Endothelial cell of umbilical vein (primary cell): ENCODE results near the gene TRPM3. TPM values are rescaled to one million over a fixed set of nuclear protein-coding genes. Genes with fewer than 3 reads are reported as not detected.

Experiments
- BruUV-seq: library from RNA; stranded (reverse); fragments of 400-500 nt; replicated peaks from 2 replicates; lab custom pipeline; 2021; lab: Mats Ljungman, UMichigan
- CTCF ChIA-PET: fragments of 300-600, 350-600 bp; sonication (Branson Sonifier 250); formaldehyde crosslinking; loops from one replicate; lab custom pipeline; 2021; ENCODE audit warnings: antibody characterized with exemption, inconsistent platforms; lab: Charles Lee
- POLR2A ChIA-PET: fragments of 300-600, 350-600 bp; sonication (Branson Sonifier 250); formaldehyde crosslinking; loops from one replicate; lab custom pipeline; 2021; ENCODE audit warnings: antibody characterized with exemption, inconsistent platforms; lab: Charles Lee
- DNase-seq: peaks from one replicate; pipeline ENCODE4 v3.0.0-alpha.2; 2011; ENCODE audit warnings: low read depth, low spot score
- FAIRE-seq: peaks from 2 replicates; lab custom pipeline; 2011; peaks lifted over from hg19 to GRCh38; lab: Jason Lieb, UNC
- H2AFZ ChIP-seq: 2 replicates; pipeline ENCODE4 v1.6.0; 2012; ENCODE audit warnings: low read depth, low read length, control low read depth, inconsistent platforms
- H3K27ac ChIP-seq: 2 replicates; pipeline ENCODE4 v1.5.1; 2011; ENCODE audit warnings: low read depth, mild to moderate bottlenecking, control low read depth, low read length, moderate library complexity; ENCODE audit not compliant: insufficient read depth
- H3K27me3 ChIP-seq, 2 experiments: 2 replicates each; pipeline versions ENCODE4 v1.6.0 to v1.6.1; 2011; ENCODE audit warnings: low read length in 2 of 2, mixed read lengths in 1 of 2; ENCODE audit not compliant: control insufficient read depth in 2 of 2, insufficient read depth in 2 of 2
- H3K36me3 ChIP-seq, 2 experiments: 2 replicates in 1 of 2; 3 replicates in 1 of 2; pipeline ENCODE4 v1.5.1; 2011; ENCODE audit warnings: low read length in 2 of 2, mild to moderate bottlenecking in 1 of 2, moderate library complexity in 1 of 2; ENCODE audit not compliant: control insufficient read depth in 2 of 2, insufficient read depth in 2 of 2; ENCODE audit errors: extremely low read depth in 1 of 2
- H3K4me1 ChIP-seq: 3 replicates; pipeline ENCODE4 v1.5.1; 2011; ENCODE audit warnings: mild to moderate bottlenecking, low read length; ENCODE audit not compliant: control insufficient read depth, insufficient read depth; ENCODE audit errors: extremely low read depth
- H3K4me2 ChIP-seq: 2 replicates; pipeline ENCODE4 v1.6.1; 2011; ENCODE audit warnings: low read length, control low read depth, mixed read lengths; ENCODE audit not compliant: insufficient read depth
- H3K4me3 ChIP-seq, 3 experiments: fragments of 200-600 bp in 1 of 3; sonication (generic), shearing (Covaris generic) in 1 of 3; replicated peaks in 1 of 3; 2 replicates each; pipeline ENCODE4 v1.5.1; 2011 to 2016; ENCODE audit warnings: control low read depth in 3 of 3, low read length in 3 of 3, mild to moderate bottlenecking in 2 of 3, inconsistent platforms in 1 of 3, low read depth in 1 of 3, moderate library complexity in 1 of 3; ENCODE audit not compliant: insufficient read depth in 1 of 3
- H3K79me2 ChIP-seq: 2 replicates; pipeline ENCODE4 v1.6.0; 2012; ENCODE audit warnings: low read length, inconsistent platforms; ENCODE audit not compliant: control insufficient read depth, insufficient read depth
- H3K9ac ChIP-seq: replicated peaks from 2 replicates; pipeline ENCODE3; 2011; ENCODE audit warnings: low read length, control low read depth; ENCODE audit not compliant: insufficient read depth; ENCODE audit errors: extremely low read depth
- H3K9me1 ChIP-seq: replicated peaks from 3 replicates; pipeline ENCODE4 v1.6.0; 2011; ENCODE audit warnings: mild to moderate bottlenecking, low read length; ENCODE audit not compliant: control insufficient read depth, insufficient read depth; ENCODE audit errors: extremely low read depth
- H3K9me3 ChIP-seq: replicated peaks from 2 replicates; pipeline ENCODE4 v1.5.1; 2012; ENCODE audit warnings: low read length, inconsistent platforms; ENCODE audit not compliant: control insufficient read depth, insufficient read depth
- H4K20me1 ChIP-seq: replicated peaks from 2 replicates; pipeline ENCODE3; 2011; ENCODE audit warnings: mild to moderate bottlenecking, low read length; ENCODE audit not compliant: control insufficient read depth, insufficient read depth; ENCODE audit errors: extremely low read depth
- CTCF ChIP-seq, 2 donors: IDR thresholded peaks; 1 replicate in 1 of 2; 2 replicates in 1 of 2; pipeline ENCODE4 v1.5.1; 2011; ENCODE audit warnings: low read length in 2 of 2, mild to moderate bottlenecking in 2 of 2, moderate library complexity in 2 of 2, control low read depth in 1 of 2, inconsistent platforms in 1 of 2, low read depth in 1 of 2; ENCODE audit not compliant: insufficient read depth in 1 of 2; ENCODE audit errors: extremely low read depth in 1 of 2
- EZH2 ChIP-seq: IDR thresholded peaks from 2 replicates; pipeline ENCODE4 v1.6.1; 2012; ENCODE audit warnings: borderline replicate concordance, low read depth, mild to moderate bottlenecking, moderate library complexity, low read length, inconsistent platforms; ENCODE audit not compliant: severe bottlenecking
- FOS ChIP-seq: IDR thresholded peaks from 2 replicates; pipeline ENCODE4 v1.6.1; 2011; ENCODE audit warnings: mild to moderate bottlenecking, low read length, moderate library complexity, borderline replicate concordance; ENCODE audit not compliant: insufficient read depth
- GATA2 ChIP-seq: IDR thresholded peaks from 2 replicates; pipeline ENCODE4 v1.7.0; 2011; ENCODE audit warnings: low read depth, mild to moderate bottlenecking, moderate library complexity, mixed read lengths, low read length; ENCODE audit not compliant: insufficient read length, insufficient read depth
- JUN ChIP-seq: IDR thresholded peaks from 2 replicates; pipeline ENCODE4 v1.6.1; 2011; ENCODE audit warnings: borderline replicate concordance, low read depth; ENCODE audit not compliant: insufficient read length, insufficient read depth
- MAX ChIP-seq: IDR thresholded peaks from 2 replicates; pipeline ENCODE4 v1.6.1; 2011; ENCODE audit not compliant: insufficient read depth, insufficient read length
- MYC ChIP-seq: IDR thresholded peaks from one replicate; pipeline ENCODE4 v1.6.1; 2011; ENCODE audit warnings: mild to moderate bottlenecking, low read depth, low read length
- POLR2A ChIP-seq: IDR thresholded peaks from 2 replicates; pipeline ENCODE4 v1.6.1; 2012; ENCODE audit warnings: low read depth, mild to moderate bottlenecking, control low read depth, low read length
- POLR2AphosphoS5 ChIP-seq: IDR thresholded peaks from 2 replicates; pipeline ENCODE4 v1.6.1; 2012; ENCODE audit warnings: low read depth, mild to moderate bottlenecking, control low read depth, low read length, moderate library complexity; ENCODE audit not compliant: insufficient read depth
- dilution Hi-C: fragments of 300-500 bp; cut with MboI; formaldehyde crosslinking; loops from one replicate; pipeline ENCODE4 v1.15.0; 2019; ENCODE audit warnings: low sequenced_read_pairs; ENCODE audit not compliant: extremely low pct_ligation_motif_present
- intact Hi-C: fragments of 100-400 bp; cut with micrococcal nuclease; formaldehyde crosslinking; loops from one replicate; pipeline ENCODE4 v1.10.0; 2022
- polyA plus RNA-seq, 4 experiments: library from polyadenylated mRNA; depleted of rRNA in 3 of 4; stranded (reverse) in 3 of 4; unstranded in 1 of 4; fragments of >200 nt; gene quantifications; 2 replicates each; pipeline versions ENCODE4 v1.2.1 to v1.2.3, GENCODE V29; 2011 to 2012; ENCODE audit warnings: missing spikeins in 1 of 4
- total RNA-seq: library from RNA; stranded (reverse); gene quantifications from 2 replicates; pipeline ENCODE4 v1.2.3, GENCODE V29; 2021

Gene TRPM3
- total and polyA plus RNA-seq, 2 donors (not counting 3 experiments of a cell fraction or from before 2014, with no cell fraction given): 0.17 to 0.33 TPM

GRCh38 chr9:70902171-70902570, 219.2 kb downstream of the TRPM3 start:
- dilution Hi-C loops (no loop called here), intact Hi-C loops (loop anchor here (1.0 to 5.0 kb wide), 6 partner anchors 8 to 865 kb away; partner anchors contain the start of gene CEMIP2)
- DNase-seq (peak; percentile 55), FAIRE-seq (peak; percentile 84)
- no peaks in the 10 kb centered on the region for H3K27me3 ChIP-seq
- no peaks in the 10 kb centered on the region for H3K36me3 ChIP-seq
- H3K4me3 ChIP-seq: no peak overlapping the region
- peak overlapping the region; percentile 5 for H3K9ac ChIP-seq
- ChIA-PET CTCF (interaction anchor here (2.5 kb wide), 1 partner anchor 22 kb away, joined by 8 read pairs; no protein-coding TSS in a partner anchor), POLR2A (no interaction called here)
- H3K79me2 ChIP-seq: no peaks in the 10 kb centered on the region
- TF ChIP-seq MAX (no peak), GATA2 (peak; percentile 78)
- H2AFZ ChIP-seq: no peak overlapping the region
- no peaks in the 10 kb centered on the region for H4K20me1 ChIP-seq
- TSS peak; percentile 37 for BruUV-seq
- H3K9me1 ChIP-seq: no peaks in the 10 kb centered on the region
- peaks cover 29% of the 10 kb centered on the region for H3K4me1 ChIP-seq
- peak overlapping the region; percentile 90 for H3K4me2 ChIP-seq
- no peaks in the 10 kb centered on the region for H3K9me3 ChIP-seq
- H3K27ac ChIP-seq: peak overlapping the region; percentile 95

DNA sequence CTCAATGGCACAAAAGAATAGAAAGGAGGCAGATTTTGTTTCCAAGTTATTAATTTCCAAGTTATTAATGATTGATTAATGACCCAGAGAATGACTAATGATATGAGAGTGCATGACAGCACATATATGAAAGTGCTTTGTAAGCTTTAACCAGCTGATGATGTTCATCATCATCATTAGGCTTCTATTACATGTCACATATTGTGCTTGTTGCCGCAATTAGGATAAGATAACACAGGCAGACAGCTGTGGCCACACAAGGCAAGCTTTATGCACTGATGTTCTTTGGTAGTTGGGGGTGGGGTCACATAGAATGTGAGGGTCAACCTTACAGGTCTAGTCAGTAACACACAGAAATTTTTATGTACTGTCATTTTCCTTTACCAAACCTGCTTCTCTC, 219.7 kb downstream of the TRPM3 start:
- dilution Hi-C loops (no loop called here), intact Hi-C loops (loop anchor here (1.0 to 5.0 kb wide), 6 partner anchors 9 to 866 kb away; partner anchors contain the start of gene CEMIP2)
- Histone ChIP-seq H3K9me1 (no peaks in the 10 kb centered on the region), H3K4me2 (peak overlapping the region; percentile 90), H4K20me1 (no peaks in the 10 kb centered on the region), H3K9me3 (no peaks in the 10 kb centered on the region), H3K79me2 (no peaks in the 10 kb centered on the region), H3K4me3 (no peak overlapping the region), H3K9ac (peak overlapping the region; percentile 5), H3K36me3 (no peaks in the 10 kb centered on the region), H2AFZ (no peak overlapping the region), H3K27me3 (no peaks in the 10 kb centered on the region), H3K4me1 (peaks cover 29% of the 10 kb centered on the region), H3K27ac (peak overlapping the region; percentile 95)
- BruUV-seq: no TSS peak
- FAIRE-seq (no peak), DNase-seq (peak; percentile 6)
- ChIA-PET CTCF (interaction anchor here (2.5 kb wide), 1 partner anchor 23 kb away, joined by 8 read pairs; no protein-coding TSS in a partner anchor), POLR2A (interaction anchor here (0.6 kb wide), 1 partner anchor 241 kb away, joined by 3 read pairs; no protein-coding TSS in a partner anchor)
- TF ChIP-seq MYC (no peak), POLR2A (no peak), POLR2AphosphoS5 (no peak), MAX (no peak), GATA2 (no peak), CTCF (IDR thresholded peaks at IDR 0.05; ENCODE audit: extremely low read depth in 1 of 2, insufficient read depth in 1 of 2, low read depth in 1 of 2, low read length in 2 of 2) (no peak), JUN (no peak), FOS (no peak), EZH2 (no peak)
